ENCODE data around the gene SLC3A2. TPM values are rescaled to one million over a fixed set of nuclear protein-coding genes. Genes with fewer than 3 reads are reported as not detected.

Gene SLC3A2
- total RNA-seq, 1 experiment from 2014 or later, result 334 TPM

DNA sequence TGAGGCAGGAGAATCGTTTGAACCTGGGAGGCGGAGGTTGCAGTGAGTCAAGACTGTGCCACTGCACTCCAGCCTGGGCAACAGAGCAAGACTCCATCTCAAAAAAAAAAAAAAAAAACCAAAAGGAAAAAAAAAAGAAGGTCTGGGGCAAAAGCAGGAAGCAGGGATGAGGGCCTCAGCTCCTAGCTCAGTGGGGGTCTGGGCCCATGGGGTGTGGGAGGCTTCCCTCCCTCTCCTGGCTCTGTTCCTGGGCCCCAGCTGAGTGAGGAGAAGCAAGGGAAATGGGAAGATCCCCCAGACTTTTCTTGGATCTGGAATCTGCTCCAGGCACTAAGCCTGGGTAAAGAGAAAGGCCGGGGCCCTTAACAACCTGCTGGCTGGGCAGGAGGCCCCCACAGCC is 31.6 kb downstream of the SLC3A2 start:
- Mint-ChIP-seq H3K27me3 (ENCODE audit: low read depth) (peaks cover 8% of the 10 kb centered on the region), H3K27ac (no peak overlapping the region), H3K4me1 (peaks cover 27% of the 10 kb centered on the region), H3K9me3 (peaks cover 8% of the 10 kb centered on the region), H3K36me3 (0 out of 2 replicates have a peak, but pooled peaks cover 3% of the 10 kb centered on the region), H3K4me3 (no peak overlapping the region)
- ChIA-PET POLR2A (no interaction called here), CTCF (interaction anchor here (1.0 to 11.0 kb wide), 3 partner anchors 11 to 108 kb away, joined by 4 to 535 read pairs (median 268); partner anchors contain the start of gene CHRM1)
- no peak for DNase-seq (ENCODE audit: low spot score)
- no peak for ATAC-seq
- TF ChIP-seq ZNF121 (CRISPR knock-in tag; IDR thresholded peaks at IDR 0.05), result no peak
- no peak for TF ChIP-seq CREM (CRISPR knock-in tag; IDR thresholded peaks at IDR 0.05)
- TF ChIP-seq, protein P1, sequence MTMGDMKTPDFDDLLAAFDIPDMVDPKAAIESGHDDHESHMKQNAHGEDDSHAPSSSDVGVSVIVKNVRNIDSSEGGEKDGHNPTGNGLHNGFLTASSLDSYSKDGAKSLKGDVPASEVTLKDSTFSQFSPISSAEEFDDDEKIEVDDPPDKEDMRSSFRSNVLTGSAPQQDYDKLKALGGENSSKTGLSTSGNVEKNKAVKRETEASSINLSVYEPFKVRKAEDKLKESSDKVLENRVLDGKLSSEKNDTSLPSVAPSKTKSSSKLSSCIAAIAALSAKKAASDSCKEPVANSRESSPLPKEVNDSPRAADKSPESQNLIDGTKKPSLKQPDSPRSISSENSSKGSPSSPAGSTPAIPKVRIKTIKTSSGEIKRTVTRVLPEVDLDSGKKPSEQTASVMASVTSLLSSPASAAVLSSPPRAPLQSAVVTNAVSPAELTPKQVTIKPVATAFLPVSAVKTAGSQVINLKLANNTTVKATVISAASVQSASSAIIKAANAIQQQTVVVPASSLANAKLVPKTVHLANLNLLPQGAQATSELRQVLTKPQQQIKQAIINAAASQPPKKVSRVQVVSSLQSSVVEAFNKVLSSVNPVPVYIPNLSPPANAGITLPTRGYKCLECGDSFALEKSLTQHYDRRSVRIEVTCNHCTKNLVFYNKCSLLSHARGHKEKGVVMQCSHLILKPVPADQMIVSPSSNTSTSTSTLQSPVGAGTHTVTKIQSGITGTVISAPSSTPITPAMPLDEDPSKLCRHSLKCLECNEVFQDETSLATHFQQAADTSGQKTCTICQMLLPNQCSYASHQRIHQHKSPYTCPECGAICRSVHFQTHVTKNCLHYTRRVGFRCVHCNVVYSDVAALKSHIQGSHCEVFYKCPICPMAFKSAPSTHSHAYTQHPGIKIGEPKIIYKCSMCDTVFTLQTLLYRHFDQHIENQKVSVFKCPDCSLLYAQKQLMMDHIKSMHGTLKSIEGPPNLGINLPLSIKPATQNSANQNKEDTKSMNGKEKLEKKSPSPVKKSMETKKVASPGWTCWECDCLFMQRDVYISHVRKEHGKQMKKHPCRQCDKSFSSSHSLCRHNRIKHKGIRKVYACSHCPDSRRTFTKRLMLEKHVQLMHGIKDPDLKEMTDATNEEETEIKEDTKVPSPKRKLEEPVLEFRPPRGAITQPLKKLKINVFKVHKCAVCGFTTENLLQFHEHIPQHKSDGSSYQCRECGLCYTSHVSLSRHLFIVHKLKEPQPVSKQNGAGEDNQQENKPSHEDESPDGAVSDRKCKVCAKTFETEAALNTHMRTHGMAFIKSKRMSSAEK (CRISPR knock-in tag; IDR thresholded peaks at IDR 0.05; ENCODE audit: borderline replicate concordance), result no peak
- TF ChIP-seq ZNF416 (CRISPR knock-in tag; IDR thresholded peaks at IDR 0.05), result no peak
- no peak for TF ChIP-seq HMGA2 (CRISPR knock-in tag; IDR thresholded peaks at IDR 0.05)
- TF ChIP-seq, protein P2, sequence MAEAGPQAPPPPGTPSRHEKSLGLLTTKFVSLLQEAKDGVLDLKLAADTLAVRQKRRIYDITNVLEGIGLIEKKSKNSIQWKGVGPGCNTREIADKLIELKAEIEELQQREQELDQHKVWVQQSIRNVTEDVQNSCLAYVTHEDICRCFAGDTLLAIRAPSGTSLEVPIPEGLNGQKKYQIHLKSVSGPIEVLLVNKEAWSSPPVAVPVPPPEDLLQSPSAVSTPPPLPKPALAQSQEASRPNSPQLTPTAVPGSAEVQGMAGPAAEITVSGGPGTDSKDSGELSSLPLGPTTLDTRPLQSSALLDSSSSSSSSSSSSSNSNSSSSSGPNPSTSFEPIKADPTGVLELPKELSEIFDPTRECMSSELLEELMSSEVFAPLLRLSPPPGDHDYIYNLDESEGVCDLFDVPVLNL (CRISPR knock-in tag; IDR thresholded peaks at IDR 0.05; ENCODE audit: borderline replicate concordance, low read depth), result no peak
- TF ChIP-seq, protein P3, sequence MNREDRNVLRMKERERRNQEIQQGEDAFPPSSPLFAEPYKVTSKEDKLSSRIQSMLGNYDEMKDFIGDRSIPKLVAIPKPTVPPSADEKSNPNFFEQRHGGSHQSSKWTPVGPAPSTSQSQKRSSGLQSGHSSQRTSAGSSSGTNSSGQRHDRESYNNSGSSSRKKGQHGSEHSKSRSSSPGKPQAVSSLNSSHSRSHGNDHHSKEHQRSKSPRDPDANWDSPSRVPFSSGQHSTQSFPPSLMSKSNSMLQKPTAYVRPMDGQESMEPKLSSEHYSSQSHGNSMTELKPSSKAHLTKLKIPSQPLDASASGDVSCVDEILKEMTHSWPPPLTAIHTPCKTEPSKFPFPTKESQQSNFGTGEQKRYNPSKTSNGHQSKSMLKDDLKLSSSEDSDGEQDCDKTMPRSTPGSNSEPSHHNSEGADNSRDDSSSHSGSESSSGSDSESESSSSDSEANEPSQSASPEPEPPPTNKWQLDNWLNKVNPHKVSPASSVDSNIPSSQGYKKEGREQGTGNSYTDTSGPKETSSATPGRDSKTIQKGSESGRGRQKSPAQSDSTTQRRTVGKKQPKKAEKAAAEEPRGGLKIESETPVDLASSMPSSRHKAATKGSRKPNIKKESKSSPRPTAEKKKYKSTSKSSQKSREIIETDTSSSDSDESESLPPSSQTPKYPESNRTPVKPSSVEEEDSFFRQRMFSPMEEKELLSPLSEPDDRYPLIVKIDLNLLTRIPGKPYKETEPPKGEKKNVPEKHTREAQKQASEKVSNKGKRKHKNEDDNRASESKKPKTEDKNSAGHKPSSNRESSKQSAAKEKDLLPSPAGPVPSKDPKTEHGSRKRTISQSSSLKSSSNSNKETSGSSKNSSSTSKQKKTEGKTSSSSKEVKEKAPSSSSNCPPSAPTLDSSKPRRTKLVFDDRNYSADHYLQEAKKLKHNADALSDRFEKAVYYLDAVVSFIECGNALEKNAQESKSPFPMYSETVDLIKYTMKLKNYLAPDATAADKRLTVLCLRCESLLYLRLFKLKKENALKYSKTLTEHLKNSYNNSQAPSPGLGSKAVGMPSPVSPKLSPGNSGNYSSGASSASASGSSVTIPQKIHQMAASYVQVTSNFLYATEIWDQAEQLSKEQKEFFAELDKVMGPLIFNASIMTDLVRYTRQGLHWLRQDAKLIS (CRISPR knock-in tag; IDR thresholded peaks at IDR 0.05; ENCODE audit: borderline replicate concordance), result no peak
- no peak for TF ChIP-seq OVOL2 (CRISPR knock-in tag; IDR thresholded peaks at IDR 0.05; ENCODE audit: borderline replicate concordance)
- no peak for TF ChIP-seq NFATC4 (CRISPR knock-in tag; IDR thresholded peaks at IDR 0.05)
- TF ChIP-seq GRHL2 (CRISPR knock-in tag; IDR thresholded peaks at IDR 0.05; ENCODE audit: insufficient replicate concordance, severe bottlenecking), result no peak
- TF ChIP-seq, protein P4, sequence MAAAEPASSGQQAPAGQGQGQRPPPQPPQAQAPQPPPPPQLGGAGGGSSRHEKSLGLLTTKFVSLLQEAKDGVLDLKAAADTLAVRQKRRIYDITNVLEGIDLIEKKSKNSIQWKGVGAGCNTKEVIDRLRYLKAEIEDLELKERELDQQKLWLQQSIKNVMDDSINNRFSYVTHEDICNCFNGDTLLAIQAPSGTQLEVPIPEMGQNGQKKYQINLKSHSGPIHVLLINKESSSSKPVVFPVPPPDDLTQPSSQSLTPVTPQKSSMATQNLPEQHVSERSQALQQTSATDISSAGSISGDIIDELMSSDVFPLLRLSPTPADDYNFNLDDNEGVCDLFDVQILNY (CRISPR knock-in tag; IDR thresholded peaks at IDR 0.05), result no peak
- TF ChIP-seq, protein P5, sequence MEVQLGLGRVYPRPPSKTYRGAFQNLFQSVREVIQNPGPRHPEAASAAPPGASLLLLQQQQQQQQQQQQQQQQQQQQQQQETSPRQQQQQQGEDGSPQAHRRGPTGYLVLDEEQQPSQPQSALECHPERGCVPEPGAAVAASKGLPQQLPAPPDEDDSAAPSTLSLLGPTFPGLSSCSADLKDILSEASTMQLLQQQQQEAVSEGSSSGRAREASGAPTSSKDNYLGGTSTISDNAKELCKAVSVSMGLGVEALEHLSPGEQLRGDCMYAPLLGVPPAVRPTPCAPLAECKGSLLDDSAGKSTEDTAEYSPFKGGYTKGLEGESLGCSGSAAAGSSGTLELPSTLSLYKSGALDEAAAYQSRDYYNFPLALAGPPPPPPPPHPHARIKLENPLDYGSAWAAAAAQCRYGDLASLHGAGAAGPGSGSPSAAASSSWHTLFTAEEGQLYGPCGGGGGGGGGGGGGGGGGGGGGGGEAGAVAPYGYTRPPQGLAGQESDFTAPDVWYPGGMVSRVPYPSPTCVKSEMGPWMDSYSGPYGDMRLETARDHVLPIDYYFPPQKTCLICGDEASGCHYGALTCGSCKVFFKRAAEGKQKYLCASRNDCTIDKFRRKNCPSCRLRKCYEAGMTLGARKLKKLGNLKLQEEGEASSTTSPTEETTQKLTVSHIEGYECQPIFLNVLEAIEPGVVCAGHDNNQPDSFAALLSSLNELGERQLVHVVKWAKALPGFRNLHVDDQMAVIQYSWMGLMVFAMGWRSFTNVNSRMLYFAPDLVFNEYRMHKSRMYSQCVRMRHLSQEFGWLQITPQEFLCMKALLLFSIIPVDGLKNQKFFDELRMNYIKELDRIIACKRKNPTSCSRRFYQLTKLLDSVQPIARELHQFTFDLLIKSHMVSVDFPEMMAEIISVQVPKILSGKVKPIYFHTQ (CRISPR knock-in tag; IDR thresholded peaks at IDR 0.05), result no peak
- TF ChIP-seq ZNF317 (CRISPR knock-in tag; IDR thresholded peaks at IDR 0.05; ENCODE audit: borderline replicate concordance, low read depth), result no peak
- TF ChIP-seq, protein P6, sequence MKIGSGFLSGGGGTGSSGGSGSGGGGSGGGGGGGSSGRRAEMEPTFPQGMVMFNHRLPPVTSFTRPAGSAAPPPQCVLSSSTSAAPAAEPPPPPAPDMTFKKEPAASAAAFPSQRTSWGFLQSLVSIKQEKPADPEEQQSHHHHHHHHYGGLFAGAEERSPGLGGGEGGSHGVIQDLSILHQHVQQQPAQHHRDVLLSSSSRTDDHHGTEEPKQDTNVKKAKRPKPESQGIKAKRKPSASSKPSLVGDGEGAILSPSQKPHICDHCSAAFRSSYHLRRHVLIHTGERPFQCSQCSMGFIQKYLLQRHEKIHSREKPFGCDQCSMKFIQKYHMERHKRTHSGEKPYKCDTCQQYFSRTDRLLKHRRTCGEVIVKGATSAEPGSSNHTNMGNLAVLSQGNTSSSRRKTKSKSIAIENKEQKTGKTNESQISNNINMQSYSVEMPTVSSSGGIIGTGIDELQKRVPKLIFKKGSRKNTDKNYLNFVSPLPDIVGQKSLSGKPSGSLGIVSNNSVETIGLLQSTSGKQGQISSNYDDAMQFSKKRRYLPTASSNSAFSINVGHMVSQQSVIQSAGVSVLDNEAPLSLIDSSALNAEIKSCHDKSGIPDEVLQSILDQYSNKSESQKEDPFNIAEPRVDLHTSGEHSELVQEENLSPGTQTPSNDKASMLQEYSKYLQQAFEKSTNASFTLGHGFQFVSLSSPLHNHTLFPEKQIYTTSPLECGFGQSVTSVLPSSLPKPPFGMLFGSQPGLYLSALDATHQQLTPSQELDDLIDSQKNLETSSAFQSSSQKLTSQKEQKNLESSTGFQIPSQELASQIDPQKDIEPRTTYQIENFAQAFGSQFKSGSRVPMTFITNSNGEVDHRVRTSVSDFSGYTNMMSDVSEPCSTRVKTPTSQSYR (CRISPR knock-in tag; IDR thresholded peaks at IDR 0.05), result no peak
- TF ChIP-seq, protein P7, sequence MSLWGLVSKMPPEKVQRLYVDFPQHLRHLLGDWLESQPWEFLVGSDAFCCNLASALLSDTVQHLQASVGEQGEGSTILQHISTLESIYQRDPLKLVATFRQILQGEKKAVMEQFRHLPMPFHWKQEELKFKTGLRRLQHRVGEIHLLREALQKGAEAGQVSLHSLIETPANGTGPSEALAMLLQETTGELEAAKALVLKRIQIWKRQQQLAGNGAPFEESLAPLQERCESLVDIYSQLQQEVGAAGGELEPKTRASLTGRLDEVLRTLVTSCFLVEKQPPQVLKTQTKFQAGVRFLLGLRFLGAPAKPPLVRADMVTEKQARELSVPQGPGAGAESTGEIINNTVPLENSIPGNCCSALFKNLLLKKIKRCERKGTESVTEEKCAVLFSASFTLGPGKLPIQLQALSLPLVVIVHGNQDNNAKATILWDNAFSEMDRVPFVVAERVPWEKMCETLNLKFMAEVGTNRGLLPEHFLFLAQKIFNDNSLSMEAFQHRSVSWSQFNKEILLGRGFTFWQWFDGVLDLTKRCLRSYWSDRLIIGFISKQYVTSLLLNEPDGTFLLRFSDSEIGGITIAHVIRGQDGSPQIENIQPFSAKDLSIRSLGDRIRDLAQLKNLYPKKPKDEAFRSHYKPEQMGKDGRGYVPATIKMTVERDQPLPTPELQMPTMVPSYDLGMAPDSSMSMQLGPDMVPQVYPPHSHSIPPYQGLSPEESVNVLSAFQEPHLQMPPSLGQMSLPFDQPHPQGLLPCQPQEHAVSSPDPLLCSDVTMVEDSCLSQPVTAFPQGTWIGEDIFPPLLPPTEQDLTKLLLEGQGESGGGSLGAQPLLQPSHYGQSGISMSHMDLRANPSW (CRISPR knock-in tag; conservative IDR thresholded peaks at IDR 0.05; ENCODE audit: low read depth), result no peak
- no peak for TF ChIP-seq FOXP1 (CRISPR knock-in tag; IDR thresholded peaks at IDR 0.05; ENCODE audit: borderline replicate concordance)
